Breast epithelium (tissue), 3 donors: Measurements from ENCODE around the gene OR9A4.

ENCODE experiments used
- POLR2A ChIP-seq: fragments of 450-650 bp; IDR thresholded peaks from one replicate; pipeline ENCODE4 v1.6.1; 2016; ENCODE audit warnings: antibody characterized with exemption, mild to moderate bottlenecking, moderate library complexity
- POLR2AphosphoS5 ChIP-seq, 3 donors: sonication (generic); formaldehyde crosslinking; IDR thresholded peaks; one replicate each; pipeline ENCODE4 v1.6.1; 2017; ENCODE audit warnings: antibody characterized with exemption in 3 of 3
- TF ChIP-seq, protein P1 (sequence below), 3 donors: fragments of 450-650 bp; IDR thresholded peaks; one replicate each; pipeline ENCODE4 v1.5.1; 2016 to 2017; ENCODE audit warnings: antibody characterized with exemption in 3 of 3, mild to moderate bottlenecking in 3 of 3, moderate library complexity in 3 of 3

DNA sequence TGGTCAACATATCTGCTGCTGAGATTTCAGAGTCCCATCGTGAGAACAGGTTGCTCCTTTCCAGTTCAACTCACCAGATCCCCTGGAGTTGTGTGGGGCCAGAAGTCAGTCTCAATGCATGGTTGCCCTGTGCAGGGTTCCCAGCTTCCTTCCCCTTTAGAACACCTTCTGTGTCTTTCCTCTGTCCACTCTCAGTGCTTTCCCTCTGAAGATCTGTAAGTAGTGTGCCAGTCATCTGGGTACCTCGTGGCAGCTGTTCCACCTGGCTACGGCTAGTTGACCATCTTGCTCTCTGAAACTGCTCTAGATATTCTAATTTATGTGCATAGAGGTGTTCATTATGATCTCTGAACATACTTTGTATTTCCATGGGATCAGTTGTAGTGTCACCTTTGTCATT, 38.8 kb upstream of the OR9A4 start:
- TF ChIP-seq, protein P1, sequence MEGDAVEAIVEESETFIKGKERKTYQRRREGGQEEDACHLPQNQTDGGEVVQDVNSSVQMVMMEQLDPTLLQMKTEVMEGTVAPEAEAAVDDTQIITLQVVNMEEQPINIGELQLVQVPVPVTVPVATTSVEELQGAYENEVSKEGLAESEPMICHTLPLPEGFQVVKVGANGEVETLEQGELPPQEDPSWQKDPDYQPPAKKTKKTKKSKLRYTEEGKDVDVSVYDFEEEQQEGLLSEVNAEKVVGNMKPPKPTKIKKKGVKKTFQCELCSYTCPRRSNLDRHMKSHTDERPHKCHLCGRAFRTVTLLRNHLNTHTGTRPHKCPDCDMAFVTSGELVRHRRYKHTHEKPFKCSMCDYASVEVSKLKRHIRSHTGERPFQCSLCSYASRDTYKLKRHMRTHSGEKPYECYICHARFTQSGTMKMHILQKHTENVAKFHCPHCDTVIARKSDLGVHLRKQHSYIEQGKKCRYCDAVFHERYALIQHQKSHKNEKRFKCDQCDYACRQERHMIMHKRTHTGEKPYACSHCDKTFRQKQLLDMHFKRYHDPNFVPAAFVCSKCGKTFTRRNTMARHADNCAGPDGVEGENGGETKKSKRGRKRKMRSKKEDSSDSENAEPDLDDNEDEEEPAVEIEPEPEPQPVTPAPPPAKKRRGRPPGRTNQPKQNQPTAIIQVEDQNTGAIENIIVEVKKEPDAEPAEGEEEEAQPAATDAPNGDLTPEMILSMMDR (IDR thresholded peaks at IDR 0.05), result no peak
- TF ChIP-seq POLR2A (no peak), POLR2AphosphoS5 (IDR thresholded peaks at IDR 0.05) (no peak)
